GM23338 (cell line): ENCODE measurements around the gene DIO3. TPM values are rescaled to one million over a fixed set of nuclear protein-coding genes. Genes with fewer than 3 reads are reported as not detected.

Experiments
- ATAC-seq: fragments of 200-7000 bp; cut with Tn5 transposase; 3 replicates; pipeline ENCODE4 v1.9.1; 2020
- DNase-seq: peaks from one replicate; pipeline ENCODE4 v3.0.0-alpha.2; 2015; ENCODE audit warnings: low spot score
- H2AFZ ChIP-seq: fragments of 200-600 bp; sonication (generic); 2 replicates; pipeline ENCODE4 v1.8.0; 2016; ENCODE audit warnings: antibody characterized with exemption, mild to moderate bottlenecking, moderate library complexity
- H3F3A ChIP-seq: fragments of 200-600 bp; sonication (generic); replicated peaks from 2 replicates; pipeline ENCODE4 v1.8.0; 2017; ENCODE audit warnings: antibody characterized with exemption, mixed run types, low read depth
- H3K27ac ChIP-seq: fragments of 200-600 bp; sonication (generic); 2 replicates; pipeline ENCODE4 v1.6.1; 2016; ENCODE audit warnings: low read depth
- H3K27me3 ChIP-seq: fragments of 200-600 bp; sonication (generic); 2 replicates; pipeline ENCODE4 v1.8.0; 2016; ENCODE audit warnings: mild to moderate bottlenecking, mixed run types, moderate library complexity; ENCODE audit not compliant: insufficient read depth
- H3K36me3 ChIP-seq: fragments of 200-600 bp; sonication (generic); 2 replicates; pipeline ENCODE4 v1.8.0; 2016; ENCODE audit warnings: mild to moderate bottlenecking; ENCODE audit not compliant: insufficient read depth
- H3K4me1 ChIP-seq: fragments of 200-600 bp; sonication (generic); 2 replicates; pipeline ENCODE4 v1.8.0; 2016; ENCODE audit warnings: mild to moderate bottlenecking, moderate library complexity; ENCODE audit not compliant: insufficient read depth
- H3K4me2 ChIP-seq: fragments of 200-600 bp; sonication (generic); 2 replicates; pipeline ENCODE4 v1.7.1; 2017; ENCODE audit warnings: mixed run types
- H3K4me3 ChIP-seq: fragments of 200-600 bp; sonication (generic); 2 replicates; pipeline ENCODE4 v1.6.1; 2016; ENCODE audit warnings: mixed run types
- H3K79me2 ChIP-seq: fragments of 200-600 bp; sonication (generic); replicated peaks from 2 replicates; pipeline ENCODE4 v1.8.0; 2017; ENCODE audit warnings: mild to moderate bottlenecking; ENCODE audit not compliant: insufficient read depth
- H3K9me2 ChIP-seq: fragments of 200-600 bp; sonication (generic); 2 replicates; pipeline ENCODE4 v1.8.0; 2017; ENCODE audit not compliant: insufficient read depth
- H4K20me1 ChIP-seq: fragments of 200-600 bp; sonication (generic); replicated peaks from 2 replicates; pipeline ENCODE4 v1.8.0; 2017; ENCODE audit warnings: mild to moderate bottlenecking; ENCODE audit not compliant: insufficient read depth
- H3K27ac Mint-ChIP-seq: 2 replicates; pipeline ENCODE4 v1.8.0; 2020; ENCODE audit warnings: inconsistent platforms, mild to moderate bottlenecking, moderate library complexity, mixed read lengths
- H3K27me3 Mint-ChIP-seq: 3 replicates; pipeline ENCODE4 v1.8.0; 2022; ENCODE audit warnings: low read depth, mild to moderate bottlenecking, moderate library complexity, mixed read lengths, inconsistent platforms; ENCODE audit not compliant: insufficient read depth, poor library complexity
- H3K36me3 Mint-ChIP-seq: 3 replicates; pipeline ENCODE4 v1.8.0; 2021; ENCODE audit warnings: low read depth, mild to moderate bottlenecking, inconsistent platforms, moderate library complexity, mixed read lengths
- H3K4me1 Mint-ChIP-seq: 3 replicates; pipeline ENCODE4 v1.8.0; 2020; ENCODE audit warnings: mild to moderate bottlenecking, inconsistent platforms, mixed read lengths
- H3K4me3 Mint-ChIP-seq: 3 replicates; pipeline ENCODE4 v1.8.0; 2021; ENCODE audit warnings: moderate library complexity, mild to moderate bottlenecking, inconsistent platforms, mixed read lengths
- H3K9me3 Mint-ChIP-seq: 3 replicates; pipeline ENCODE4 v1.8.0; 2020; ENCODE audit warnings: moderate library complexity, mild to moderate bottlenecking, inconsistent platforms, mixed read lengths
- EZH2 ChIP-seq: fragments of 200-600 bp; sonication (generic); IDR thresholded peaks from one replicate; pipeline ENCODE4 v1.8.0; 2017; ENCODE audit warnings: antibody characterized with exemption, mild to moderate bottlenecking, low read depth; ENCODE audit not compliant: unreplicated experiment
- EZH2phosphoT487 ChIP-seq: fragments of 200-600 bp; sonication (generic); IDR thresholded peaks from one replicate; pipeline ENCODE4 v1.8.1; 2018; ENCODE audit warnings: antibody characterized with exemption; ENCODE audit not compliant: unreplicated experiment
- STAT1 ChIP-seq: IDR thresholded peaks from one replicate; pipeline ENCODE4 v1.6.1; 2016; ENCODE audit warnings: antibody characterized with exemption; ENCODE audit not compliant: unreplicated experiment
- ZNF114 ChIP-seq: fragments of 250-450 bp; sonication (Bioruptor Pico); IDR thresholded peaks from 2 replicates; pipeline ENCODE4 v1.5.0; 2020; ENCODE audit warnings: mild to moderate bottlenecking, moderate library complexity
- ZNF331 ChIP-seq: fragments of 250-450 bp; sonication (Bioruptor Pico); IDR thresholded peaks from 2 replicates; pipeline ENCODE4 v1.5.0; 2020; ENCODE audit warnings: low read depth, mild to moderate bottlenecking, moderate library complexity
- polyA plus RNA-seq: library from polyadenylated mRNA; unstranded; fragments of >200 nt; fragmentation: Nextera tagmentation; extraction: Ambion mirVana; gene quantifications from 2 replicates; pipeline ENCODE4 v1.2.1, GENCODE V29; 2016
- total RNA-seq: library from RNA; depleted of rRNA; stranded (reverse); fragments of >200 nt; shearing (Covaris generic); gene quantifications from 2 replicates; pipeline ENCODE4 v1.2.3, GENCODE V29; 2014
- TF ChIP-seq, protein P1 (sequence below): fragments of 250-450 bp; sonication (Bioruptor Pico); IDR thresholded peaks from 2 replicates; pipeline ENCODE4 v1.5.0; 2020; ENCODE audit warnings: mild to moderate bottlenecking, moderate library complexity

Gene DIO3
- total and polyA plus RNA-seq, 2 experiments from 2014 or later = 0.10 to 0.28 TPM

- no peaks in the 10 kb centered on the region for H3K79me2 ChIP-seq
- H3F3A ChIP-seq = no peaks in the 10 kb centered on the region
- H3K9me2 ChIP-seq = no peaks in the 10 kb centered on the region
- peaks cover 34% of the 10 kb centered on the region for H3K27me3 Mint-ChIP-seq
- H3K27me3 ChIP-seq = peaks cover 19% of the 10 kb centered on the region
- no peaks in the 10 kb centered on the region for H3K4me1 ChIP-seq
- H3K4me2 ChIP-seq = no peak overlapping the region
- H3K4me1 Mint-ChIP-seq = no peaks in the 10 kb centered on the region; the same call in 2 of the 3 replicates
- H2AFZ ChIP-seq = no peak overlapping the region
- H3K36me3 Mint-ChIP-seq = no peaks in the 10 kb centered on the region; the same call in 2 of the 3 replicates
- no peak overlapping the region for H3K27ac Mint-ChIP-seq
- H3K4me3 ChIP-seq = no peak overlapping the region
- no peak overlapping the region for H3K4me3 Mint-ChIP-seq
- DNase-seq = no peak
- no peaks in the 10 kb centered on the region; the same call in 2 of the 3 replicates for H3K9me3 Mint-ChIP-seq
- TF ChIP-seq, protein P1, sequence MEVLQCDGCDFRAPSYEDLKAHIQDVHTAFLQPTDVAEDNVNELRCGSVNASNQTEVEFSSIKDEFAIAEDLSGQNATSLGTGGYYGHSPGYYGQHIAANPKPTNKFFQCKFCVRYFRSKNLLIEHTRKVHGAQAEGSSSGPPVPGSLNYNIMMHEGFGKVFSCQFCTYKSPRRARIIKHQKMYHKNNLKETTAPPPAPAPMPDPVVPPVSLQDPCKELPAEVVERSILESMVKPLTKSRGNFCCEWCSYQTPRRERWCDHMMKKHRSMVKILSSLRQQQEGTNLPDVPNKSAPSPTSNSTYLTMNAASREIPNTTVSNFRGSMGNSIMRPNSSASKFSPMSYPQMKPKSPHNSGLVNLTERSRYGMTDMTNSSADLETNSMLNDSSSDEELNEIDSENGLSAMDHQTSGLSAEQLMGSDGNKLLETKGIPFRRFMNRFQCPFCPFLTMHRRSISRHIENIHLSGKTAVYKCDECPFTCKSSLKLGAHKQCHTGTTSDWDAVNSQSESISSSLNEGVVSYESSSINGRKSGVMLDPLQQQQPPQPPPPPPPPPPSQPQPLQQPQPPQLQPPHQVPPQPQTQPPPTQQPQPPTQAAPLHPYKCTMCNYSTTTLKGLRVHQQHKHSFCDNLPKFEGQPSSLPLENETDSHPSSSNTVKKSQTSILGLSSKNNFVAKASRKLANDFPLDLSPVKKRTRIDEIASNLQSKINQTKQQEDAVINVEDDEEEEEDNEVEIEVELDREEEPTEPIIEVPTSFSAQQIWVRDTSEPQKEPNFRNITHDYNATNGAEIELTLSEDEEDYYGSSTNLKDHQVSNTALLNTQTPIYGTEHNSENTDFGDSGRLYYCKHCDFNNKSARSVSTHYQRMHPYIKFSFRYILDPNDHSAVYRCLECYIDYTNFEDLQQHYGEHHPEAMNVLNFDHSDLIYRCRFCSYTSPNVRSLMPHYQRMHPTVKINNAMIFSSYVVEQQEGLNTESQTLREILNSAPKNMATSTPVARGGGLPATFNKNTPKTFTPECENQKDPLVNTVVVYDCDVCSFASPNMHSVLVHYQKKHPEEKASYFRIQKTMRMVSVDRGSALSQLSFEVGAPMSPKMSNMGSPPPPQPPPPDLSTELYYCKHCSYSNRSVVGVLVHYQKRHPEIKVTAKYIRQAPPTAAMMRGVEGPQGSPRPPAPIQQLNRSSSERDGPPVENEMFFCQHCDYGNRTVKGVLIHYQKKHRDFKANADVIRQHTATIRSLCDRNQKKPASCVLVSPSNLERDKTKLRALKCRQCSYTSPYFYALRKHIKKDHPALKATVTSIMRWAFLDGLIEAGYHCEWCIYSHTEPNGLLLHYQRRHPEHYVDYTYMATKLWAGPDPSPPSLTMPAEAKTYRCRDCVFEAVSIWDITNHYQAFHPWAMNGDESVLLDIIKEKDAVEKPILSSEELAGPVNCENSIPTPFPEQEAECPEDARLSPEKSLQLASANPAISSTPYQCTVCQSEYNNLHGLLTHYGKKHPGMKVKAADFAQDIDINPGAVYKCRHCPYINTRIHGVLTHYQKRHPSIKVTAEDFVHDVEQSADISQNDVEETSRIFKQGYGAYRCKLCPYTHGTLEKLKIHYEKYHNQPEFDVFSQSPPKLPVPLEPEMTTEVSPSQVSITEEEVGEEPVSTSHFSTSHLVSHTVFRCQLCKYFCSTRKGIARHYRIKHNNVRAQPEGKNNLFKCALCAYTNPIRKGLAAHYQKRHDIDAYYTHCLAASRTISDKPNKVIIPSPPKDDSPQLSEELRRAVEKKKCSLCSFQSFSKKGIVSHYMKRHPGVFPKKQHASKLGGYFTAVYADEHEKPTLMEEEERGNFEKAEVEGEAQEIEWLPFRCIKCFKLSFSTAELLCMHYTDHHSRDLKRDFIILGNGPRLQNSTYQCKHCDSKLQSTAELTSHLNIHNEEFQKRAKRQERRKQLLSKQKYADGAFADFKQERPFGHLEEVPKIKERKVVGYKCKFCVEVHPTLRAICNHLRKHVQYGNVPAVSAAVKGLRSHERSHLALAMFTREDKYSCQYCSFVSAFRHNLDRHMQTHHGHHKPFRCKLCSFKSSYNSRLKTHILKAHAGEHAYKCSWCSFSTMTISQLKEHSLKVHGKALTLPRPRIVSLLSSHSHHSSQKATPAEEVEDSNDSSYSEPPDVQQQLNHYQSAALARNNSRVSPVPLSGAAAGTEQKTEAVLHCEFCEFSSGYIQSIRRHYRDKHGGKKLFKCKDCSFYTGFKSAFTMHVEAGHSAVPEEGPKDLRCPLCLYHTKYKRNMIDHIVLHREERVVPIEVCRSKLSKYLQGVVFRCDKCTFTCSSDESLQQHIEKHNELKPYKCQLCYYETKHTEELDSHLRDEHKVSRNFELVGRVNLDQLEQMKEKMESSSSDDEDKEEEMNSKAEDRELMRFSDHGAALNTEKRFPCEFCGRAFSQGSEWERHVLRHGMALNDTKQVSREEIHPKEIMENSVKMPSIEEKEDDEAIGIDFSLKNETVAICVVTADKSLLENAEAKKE (CRISPR knock-in tag) = no peak
- H4K20me1 ChIP-seq = no peaks in the 10 kb centered on the region
- ATAC-seq = no peak
- no peak overlapping the region for H3K27ac ChIP-seq
- H3K36me3 ChIP-seq = no peaks in the 10 kb centered on the region
Observed at GRCh38 chr14:101553393-101553792, 7.9 kb upstream of the DIO3 start.

DNA sequence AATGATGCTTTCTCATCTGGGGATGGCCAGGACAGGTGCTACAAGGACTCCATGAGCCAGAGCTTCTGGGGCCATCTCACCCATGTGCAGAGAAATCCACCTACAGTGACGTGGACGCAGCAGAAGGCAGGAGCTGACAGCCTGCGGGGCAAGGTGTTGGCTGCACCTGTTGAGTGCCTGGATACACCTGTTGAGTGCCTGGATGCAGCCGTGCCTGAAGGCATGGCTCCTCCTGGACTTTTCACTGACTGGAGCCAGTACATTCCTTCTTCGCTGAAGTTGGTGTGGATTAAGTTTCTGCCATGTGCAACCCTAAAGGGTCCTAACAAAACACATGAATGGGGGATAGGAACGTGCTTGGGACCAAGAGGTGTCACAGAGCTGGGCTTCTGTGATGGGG is 7.4 kb upstream of the DIO3 start:
- DNase-seq = no peak
- no peak overlapping the region for H3K27ac ChIP-seq
- H3K4me2 ChIP-seq = no peak overlapping the region
- H3K4me3 Mint-ChIP-seq = no peak overlapping the region
- H3K27me3 Mint-ChIP-seq = peaks cover 39% of the 10 kb centered on the region
- H3K36me3 ChIP-seq = no peaks in the 10 kb centered on the region
- no peaks in the 10 kb centered on the region for H3F3A ChIP-seq
- no peak overlapping the region for H3K27ac Mint-ChIP-seq
- H3K79me2 ChIP-seq = no peaks in the 10 kb centered on the region
- no peaks in the 10 kb centered on the region for H3K4me1 ChIP-seq
- H3K9me2 ChIP-seq = no peaks in the 10 kb centered on the region
- peaks cover 24% of the 10 kb centered on the region for H3K27me3 ChIP-seq
- no peak overlapping the region for H2AFZ ChIP-seq
- H3K4me1 Mint-ChIP-seq = no peaks in the 10 kb centered on the region; the same call in 2 of the 3 replicates
- H4K20me1 ChIP-seq = peaks cover 2% of the 10 kb centered on the region; the same call in 1 of the 2 replicates
- no peak overlapping the region for H3K4me3 ChIP-seq
- no peaks in the 10 kb centered on the region; the same call in 2 of the 3 replicates for H3K9me3 Mint-ChIP-seq
- no peaks in the 10 kb centered on the region; the same call in 2 of the 3 replicates for H3K36me3 Mint-ChIP-seq
- no peak for ATAC-seq
- TF ChIP-seq STAT1 = no peak
- no peak for TF ChIP-seq ZNF331
- no peak for TF ChIP-seq EZH2
- TF ChIP-seq, protein P1 (CRISPR knock-in tag) = no peak
- TF ChIP-seq EZH2phosphoT487 = no peak
- TF ChIP-seq ZNF114 (CRISPR knock-in tag) = no peak
